OCI-LY3 (cell line): ENCODE results near the gene RASGRP4.
A peak's percentile ranks its signal among the peaks of the same experiment; 100 is the strongest.

Experiments
- H2AFZ ChIP-seq: fragments of 200-600, 300-600 bp; shearing (Covaris generic); 2 replicates; pipeline ENCODE4 v1.6.0; 2014; ENCODE audit warnings: antibody characterized with exemption, low read depth, low read length
- H3K27ac ChIP-seq: fragments of 200-600, 300-600 bp; sonication (generic); 2 replicates; pipeline ENCODE4 v1.5.1; 2014; ENCODE audit warnings: mild to moderate bottlenecking, low read length, moderate library complexity, mixed read lengths
- H3K27me3 ChIP-seq: fragments of 200-600, 300-600 bp; sonication (generic); 2 replicates; pipeline ENCODE4 v1.6.1; 2014; ENCODE audit warnings: low read depth, low read length, mixed read lengths
- H3K36me3 ChIP-seq: fragments of 200-600, 300-600 bp; sonication (generic); replicated peaks from 2 replicates; pipeline ENCODE3; 2014; ENCODE audit warnings: low read depth, low read length, mixed read lengths
- H3K4me1 ChIP-seq: fragments of 300-600, 200-600 bp; sonication (generic); 2 replicates; pipeline ENCODE4 v1.6.1; 2014; ENCODE audit warnings: low read length, mixed read lengths
- H3K4me2 ChIP-seq: fragments of 200-600, 300-600 bp; sonication (generic); 2 replicates; pipeline ENCODE4 v1.6.1; 2014; ENCODE audit warnings: low read length, mixed read lengths
- H3K4me3 ChIP-seq: fragments of 300-600, 200-600 bp; sonication (generic); 2 replicates; pipeline ENCODE4 v1.5.1; 2014; ENCODE audit warnings: antibody characterized with exemption, mild to moderate bottlenecking, low read length, moderate library complexity
- H3K79me2 ChIP-seq: fragments of 300-600, 200-600 bp; shearing (Covaris generic); 2 replicates; pipeline ENCODE4 v1.6.1; 2014; ENCODE audit warnings: mild to moderate bottlenecking, low read length, mixed read lengths
- H3K9ac ChIP-seq: fragments of 300-600, 200-600 bp; shearing (Covaris generic); 2 replicates; pipeline ENCODE4 v1.6.0; 2014; ENCODE audit warnings: mild to moderate bottlenecking, low read length, moderate library complexity
- H3K9me3 ChIP-seq: fragments of 200-600, 300-600 bp; shearing (Covaris generic); 2 replicates; pipeline ENCODE4 v1.6.1; 2014; ENCODE audit warnings: low read length, mixed read lengths; ENCODE audit not compliant: insufficient read depth
- H4K20me1 ChIP-seq: fragments of 200-600, 300-600 bp; sonication (generic); 2 replicates; pipeline ENCODE4 v1.6.1; 2016; ENCODE audit warnings: low read length, mixed read lengths; ENCODE audit not compliant: insufficient read depth
- CTCF ChIP-seq: fragments of 200-600, 300-600 bp; sonication (generic); IDR thresholded peaks from 2 replicates; pipeline ENCODE4 v1.5.1; 2014; ENCODE audit warnings: antibody characterized with exemption, low read length, low read depth
- EZH2phosphoT487 ChIP-seq: fragments of 200-600 bp; shearing (Covaris generic); IDR thresholded peaks from 2 replicates; pipeline ENCODE4 v1.6.1; 2018; ENCODE audit warnings: antibody characterized with exemption, mixed run types, low read depth

RASGRP4 gene

GRCh38 chr19:38394488-38394887, 31.5 kb downstream of the RASGRP4 start:
- Histone ChIP-seq H3K4me3 (no peak overlapping the region), H3K27ac (no peak overlapping the region), H3K27me3 (no peaks in the 10 kb centered on the region), H3K36me3 (no peaks in the 10 kb centered on the region), H3K4me1 (no peaks in the 10 kb centered on the region), H3K79me2 (no peaks in the 10 kb centered on the region), H2AFZ (no peak overlapping the region), H3K9ac (no peak overlapping the region), H4K20me1 (no peaks in the 10 kb centered on the region), H3K9me3 (no peaks in the 10 kb centered on the region), H3K4me2 (no peak overlapping the region)
- TF ChIP-seq EZH2phosphoT487: no peak
- no peak for TF ChIP-seq CTCF

- Histone ChIP-seq H3K9ac (no peak overlapping the region), H3K4me2 (no peak overlapping the region), H2AFZ (no peak overlapping the region), H4K20me1 (no peaks in the 10 kb centered on the region), H3K4me1 (no peaks in the 10 kb centered on the region; the same call in 1 of the 2 replicates), H3K27me3 (no peaks in the 10 kb centered on the region), H3K36me3 (no peaks in the 10 kb centered on the region), H3K79me2 (no peaks in the 10 kb centered on the region), H3K27ac (no peak overlapping the region), H3K9me3 (no peaks in the 10 kb centered on the region), H3K4me3 (no peak overlapping the region)
- TF ChIP-seq CTCF (no peak), EZH2phosphoT487 (no peak)
Observed at GRCh38 chr19:38392707-38393308, 33.2 kb downstream of the RASGRP4 start.

- no peaks in the 10 kb centered on the region for H3K9me3 ChIP-seq
- H3K36me3 ChIP-seq: no peaks in the 10 kb centered on the region
- peaks cover 5% of the 10 kb centered on the region; the same call in 1 of the 2 replicates for H3K4me1 ChIP-seq
- H3K79me2 ChIP-seq: no peaks in the 10 kb centered on the region
- no peaks in the 10 kb centered on the region for H3K27me3 ChIP-seq
- no peak overlapping the region for H3K9ac ChIP-seq
- no peak overlapping the region for H2AFZ ChIP-seq
- TF ChIP-seq EZH2phosphoT487 (no peak), CTCF (no peak)
- no peak overlapping the region for H3K4me2 ChIP-seq
- no peak overlapping the region for H3K27ac ChIP-seq
- no peaks in the 10 kb centered on the region for H4K20me1 ChIP-seq
- H3K4me3 ChIP-seq: no peak overlapping the region
Observed at GRCh38 chr19:38391911-38392464, 34.0 kb downstream of the RASGRP4 start.

- Histone ChIP-seq H3K27me3 (no peaks in the 10 kb centered on the region), H2AFZ (no peak overlapping the region), H3K79me2 (no peaks in the 10 kb centered on the region), H3K27ac (no peak overlapping the region), H3K4me1 (peaks cover 5% of the 10 kb centered on the region; the same call in 1 of the 2 replicates), H3K9ac (no peak overlapping the region), H3K9me3 (no peaks in the 10 kb centered on the region), H3K4me3 (peak overlapping the region; percentile 86; the same call in 1 of the 2 replicates), H3K36me3 (peaks cover 8% of the 10 kb centered on the region), H3K4me2 (peak overlapping the region; percentile 88), H4K20me1 (no peaks in the 10 kb centered on the region)
- TF ChIP-seq EZH2phosphoT487 (no peak), CTCF (no peak)
Observed at GRCh38 chr19:38389957-38390924, 35.8 kb downstream of the RASGRP4 start.
